OCI-LY7 (cell line): ENCODE results near the gene COL11A2. TPM values are rescaled to one million over a fixed set of nuclear protein-coding genes. Genes with fewer than 3 reads are reported as not detected.
"Not testable (repeated sequence)": the region's sequence is repeated elsewhere in the genome, so short reads cannot be mapped to it uniquely, and the experiment has no call there.

Experiments
- BruUV-seq: library from RNA; stranded (reverse); fragments of 400-500 nt; replicated peaks from 2 replicates; lab custom pipeline; 2021; lab: Mats Ljungman, UMichigan
- CTCF ChIA-PET: fragments of 300-600 bp; sonication (Branson Sonifier 250); formaldehyde crosslinking; loops from one replicate; lab custom pipeline; 2022; ENCODE audit warnings: antibody characterized with exemption; ENCODE audit not compliant: unreplicated experiment; lab: Charles Lee
- POLR2A ChIA-PET: fragments of 300-600 bp; sonication (Branson Sonifier 250); formaldehyde crosslinking; loops from one replicate; lab custom pipeline; 2022; ENCODE audit warnings: antibody characterized with exemption; lab: Charles Lee
- DNase-seq: peaks from one replicate; pipeline ENCODE4 v3.0.0-alpha.2; 2015; ENCODE audit warnings: low spot score
- H2AFZ ChIP-seq: fragments of 200-600 bp; sonication (generic), shearing (Covaris generic); 2 replicates; pipeline ENCODE4 v1.6.1; 2014; ENCODE audit warnings: mild to moderate bottlenecking, antibody characterized with exemption, low read length, moderate library complexity
- H3K27ac ChIP-seq: fragments of 200-600 bp; sonication (generic); 2 replicates; pipeline ENCODE4 v1.5.1; 2014; ENCODE audit warnings: mixed run types, low read depth, mild to moderate bottlenecking, moderate library complexity, low read length, inconsistent platforms; ENCODE audit not compliant: poor library complexity, severe bottlenecking
- H3K36me3 ChIP-seq: fragments of 200-600 bp; sonication (generic); 2 replicates; pipeline ENCODE4 v1.6.1; 2014; ENCODE audit warnings: mild to moderate bottlenecking, antibody characterized with exemption, low read length, moderate library complexity, mixed read lengths; ENCODE audit not compliant: insufficient read depth
- H3K4me1 ChIP-seq: fragments of 200-600 bp; sonication (generic); 2 replicates; pipeline ENCODE4 v1.5.1; 2014; ENCODE audit warnings: mild to moderate bottlenecking, low read length; ENCODE audit not compliant: insufficient read depth, poor library complexity, severe bottlenecking
- H3K4me2 ChIP-seq: fragments of 200-600 bp; sonication (generic); 2 replicates; pipeline ENCODE4 v1.6.1; 2014; ENCODE audit warnings: mild to moderate bottlenecking, low read length
- H3K4me3 ChIP-seq: fragments of 200-600 bp; sonication (generic); 2 replicates; pipeline ENCODE4 v1.5.1; 2014; ENCODE audit warnings: mild to moderate bottlenecking, low read depth, low read length; ENCODE audit not compliant: poor library complexity, severe bottlenecking
- H3K79me2 ChIP-seq: fragments of 200-600 bp; sonication (generic); 2 replicates; pipeline ENCODE4 v1.6.1; 2016; ENCODE audit warnings: low read depth, mild to moderate bottlenecking, low read length, moderate library complexity, mixed read lengths; ENCODE audit not compliant: insufficient read depth
- H3K9me2 ChIP-seq: fragments of 200-600 bp; sonication (generic); 2 replicates; pipeline ENCODE4 v1.6.1; 2016; ENCODE audit warnings: mild to moderate bottlenecking, low read length, mixed read lengths; ENCODE audit not compliant: insufficient read depth
- H3K9me3 ChIP-seq: fragments of 200-600 bp; sonication (generic); 2 replicates; pipeline ENCODE4 v1.6.1; 2014; ENCODE audit warnings: mild to moderate bottlenecking, mixed run types, low read length, mixed read lengths
- H4K20me1 ChIP-seq: fragments of 200-600 bp; sonication (generic); 2 replicates; pipeline ENCODE4 v1.6.1; 2014; ENCODE audit warnings: mild to moderate bottlenecking, antibody characterized with exemption, low read length, moderate library complexity, mixed read lengths; ENCODE audit not compliant: insufficient read depth
- CTCF ChIP-seq: fragments of 200-600 bp; sonication (generic); conservative IDR thresholded peaks from 2 replicates; pipeline ENCODE4 v1.5.1; 2014; ENCODE audit warnings: mild to moderate bottlenecking, antibody characterized with exemption, low read length, moderate library complexity, mixed read lengths
- EZH2phosphoT487 ChIP-seq: fragments of 200-600 bp; sonication (generic); IDR thresholded peaks from 2 replicates; pipeline ENCODE4 v1.6.1; 2018; ENCODE audit warnings: low read depth, borderline replicate concordance, mild to moderate bottlenecking, mixed run types, antibody characterized with exemption, low read length, moderate library complexity, mixed read lengths
- intact Hi-C: fragments of 100-400 bp; cut with micrococcal nuclease; formaldehyde crosslinking; loops from one replicate; pipeline ENCODE4 v1.10.0; 2022; ENCODE audit not compliant: unreplicated experiment
- total RNA-seq, 2 experiments: library from RNA; depleted of rRNA in 1 of 2; stranded (reverse); fragments of >200 nt in 1 of 2; shearing (Covaris generic) in 1 of 2; gene quantifications; 2 replicates each; pipeline ENCODE4 v1.2.3, GENCODE V29; 2014 to 2022

The COL11A2 gene
- total RNA-seq, 2 experiments from 2014 or later: 4.5 to 5.2 TPM

- no peaks in the 10 kb centered on the region for H3K9me3 ChIP-seq
- POLR2A ChIA-PET: no interaction called here
- intact Hi-C loops: no loop called here
- CTCF ChIA-PET: no interaction called here
- no peaks in the 10 kb centered on the region for H4K20me1 ChIP-seq
- no peaks in the 10 kb centered on the region for H3K4me1 ChIP-seq
- TF ChIP-seq EZH2phosphoT487 (no peak), CTCF (no peak)
- no peaks in the 10 kb centered on the region for H3K9me2 ChIP-seq
- H3K27ac ChIP-seq: no peak overlapping the region
- no peaks in the 10 kb centered on the region for H3K79me2 ChIP-seq
- H3K4me2 ChIP-seq: no peak overlapping the region
- BruUV-seq: no TSS peak
- DNase-seq: no peak
- no peak overlapping the region for H3K4me3 ChIP-seq
- H3K36me3 ChIP-seq: no peaks in the 10 kb centered on the region
- H2AFZ ChIP-seq: no peak overlapping the region
These were observed 44.6 kb upstream of the COL11A2 start for GRCh38 chr6:33236852-33237251.

- Histone ChIP-seq H3K9me3 (no peaks in the 10 kb centered on the region), H3K4me3 (no peak overlapping the region), H4K20me1 (no peaks in the 10 kb centered on the region), H2AFZ (no peak overlapping the region), H3K36me3 (no peaks in the 10 kb centered on the region), H3K9me2 (no peaks in the 10 kb centered on the region), H3K79me2 (no peaks in the 10 kb centered on the region), H3K27ac (no peak overlapping the region), H3K4me2 (no peak overlapping the region), H3K4me1 (no peaks in the 10 kb centered on the region)
- intact Hi-C loops: no loop called here
- no peak for DNase-seq
- no TSS peak for BruUV-seq
- CTCF ChIA-PET: no interaction called here
- POLR2A ChIA-PET: interaction anchor here (0.6 kb wide), 2 partner anchors 75 to 1497 kb away, joined by 3 to 4 read pairs; no protein-coding TSS in a partner anchor
- TF ChIP-seq CTCF (no peak), EZH2phosphoT487 (no peak)
These were observed 44.1 kb upstream of the COL11A2 start for GRCh38 chr6:33236328-33236727.

GRCh38 chr6:33235221-33235634, 43.0 kb upstream of the COL11A2 start:
- H2AFZ ChIP-seq: no peak overlapping the region
- H3K4me2 ChIP-seq: no peak overlapping the region
- H3K36me3 ChIP-seq: no peaks in the 10 kb centered on the region
- no peak overlapping the region for H3K27ac ChIP-seq
- TF ChIP-seq EZH2phosphoT487: no peak
- no peak for TF ChIP-seq CTCF
- ChIA-PET CTCF (interaction anchor here (0.9 kb wide), 1 partner anchor 13 kb away, joined by 6 read pairs; no protein-coding TSS in a partner anchor), POLR2A (interaction anchor here (0.6 to 0.7 kb wide), 2 partner anchors 383 to 804 kb away, joined by 4 read pairs; no protein-coding TSS in a partner anchor)
- no peaks in the 10 kb centered on the region for H4K20me1 ChIP-seq
- intact Hi-C loops: no loop called here
- BruUV-seq: no TSS peak
- no peaks in the 10 kb centered on the region for H3K79me2 ChIP-seq
- no peak overlapping the region for H3K4me3 ChIP-seq
- H3K4me1 ChIP-seq: no peaks in the 10 kb centered on the region
- no peak for DNase-seq
- H3K9me2 ChIP-seq: no peaks in the 10 kb centered on the region
- no peaks in the 10 kb centered on the region for H3K9me3 ChIP-seq

GRCh38 chr6:33226503-33227120, 34.3 kb upstream of the COL11A2 start:
- CTCF ChIA-PET, H4K20me1 ChIP-seq, H3K27ac ChIP-seq, H3K4me2 ChIP-seq, H3K4me3 ChIP-seq, H2AFZ ChIP-seq, DNase-seq, H3K79me2 ChIP-seq, H3K9me3 ChIP-seq, H3K36me3 ChIP-seq, H3K9me2 ChIP-seq, intact Hi-C loops, H3K4me1 ChIP-seq, BruUV-seq: not testable (repeated sequence)
- POLR2A ChIA-PET: interaction anchor here (1.5 kb wide), 1 partner anchor 18 kb away, joined by 3 read pairs; no protein-coding TSS in a partner anchor
